Neuronal stem cell (in vitro differentiated cells): Measurements from ENCODE around the gene ISCU.

Experiments
- DNase-seq: peaks from one replicate; pipeline ENCODE4 v3.0.0-alpha.2; 2013; ENCODE audit warnings: low spot score
- H2AFZ ChIP-seq: one replicate; pipeline ENCODE4 v1.6.1; 2013; ENCODE audit warnings: mild to moderate bottlenecking, low read length, inconsistent platforms
- H2AK5ac ChIP-seq: 2 replicates; pipeline ENCODE4 v1.6.1; 2013; ENCODE audit warnings: low read depth, mild to moderate bottlenecking, inconsistent platforms, low read length, moderate library complexity, mixed read lengths
- H2BK120ac ChIP-seq: 2 replicates; pipeline ENCODE4 v1.6.1; 2013; ENCODE audit warnings: low read depth, mild to moderate bottlenecking, inconsistent platforms, low read length, moderate library complexity, mixed read lengths
- H2BK12ac ChIP-seq: one replicate; pipeline ENCODE4 v1.6.1; 2013; ENCODE audit warnings: low read length, inconsistent platforms
- H2BK15ac ChIP-seq: 2 replicates; pipeline ENCODE4 v1.6.1; 2013; ENCODE audit warnings: mild to moderate bottlenecking, low read length, inconsistent platforms, mixed read lengths
- H2BK5ac ChIP-seq: one replicate; pipeline ENCODE4 v1.6.1; 2013; ENCODE audit warnings: inconsistent platforms, mild to moderate bottlenecking, low read length, moderate library complexity
- H3K14ac ChIP-seq: one replicate; pipeline ENCODE4 v1.6.1; 2013; ENCODE audit warnings: low read length, inconsistent platforms
- H3K18ac ChIP-seq: 2 replicates; pipeline ENCODE4 v1.6.1; 2013; ENCODE audit warnings: low read length, inconsistent platforms
- H3K23ac ChIP-seq: 2 replicates; pipeline ENCODE4 v1.6.1; 2013; ENCODE audit warnings: low read depth, mild to moderate bottlenecking, mixed read lengths, low read length, inconsistent platforms; ENCODE audit not compliant: poor library complexity
- H3K27ac ChIP-seq: replicated peaks from 3 replicates; pipeline ENCODE4 v1.5.1; 2013; ENCODE audit warnings: low read length, inconsistent platforms
- H3K27me3 ChIP-seq, 3 experiments: 2 replicates each; pipeline ENCODE4 v1.6.1; 2013; ENCODE audit warnings: low read length in 3 of 3, mild to moderate bottlenecking in 2 of 3, inconsistent platforms in 1 of 3, low read depth in 1 of 3, mixed read lengths in 1 of 3, moderate library complexity in 1 of 3; ENCODE audit not compliant: control insufficient read depth in 3 of 3, insufficient read depth in 3 of 3
- H3K36me3 ChIP-seq, 2 donors: replicated peaks in 1 of 2; 2 replicates each; pipeline ENCODE4 v1.6.1; 2013; ENCODE audit warnings: low read length in 2 of 2; ENCODE audit not compliant: control insufficient read depth in 2 of 2, insufficient read depth in 2 of 2
- H3K4ac ChIP-seq: 2 replicates; pipeline ENCODE4 v1.6.1; 2013; ENCODE audit warnings: inconsistent platforms, mild to moderate bottlenecking, low read length, moderate library complexity
- H3K4me1 ChIP-seq, 2 donors: 1 replicate in 1 of 2; 2 replicates in 1 of 2; pipeline ENCODE4 v1.6.1; 2013; ENCODE audit warnings: low read length in 2 of 2, low read depth in 1 of 2; ENCODE audit not compliant: control insufficient read depth in 2 of 2, insufficient read depth in 1 of 2
- H3K4me2 ChIP-seq: one replicate; pipeline ENCODE4 v1.6.1; 2013; ENCODE audit warnings: mild to moderate bottlenecking, low read length, inconsistent platforms; ENCODE audit not compliant: insufficient read depth, poor library complexity, severe bottlenecking
- H3K4me3 ChIP-seq, 2 donors: 2 replicates each; pipeline ENCODE4 v1.5.1; 2013; ENCODE audit warnings: low read length in 2 of 2, mild to moderate bottlenecking in 2 of 2, inconsistent platforms in 1 of 2, moderate library complexity in 1 of 2
- H3K79me1 ChIP-seq: one replicate; pipeline ENCODE4 v1.6.1; 2013; ENCODE audit warnings: low read depth, mild to moderate bottlenecking, inconsistent platforms, low read length, moderate library complexity
- H3K9ac ChIP-seq: one replicate; pipeline ENCODE4 v1.6.1; 2013; ENCODE audit warnings: mild to moderate bottlenecking, low read depth, low read length, inconsistent platforms; ENCODE audit not compliant: poor library complexity
- H3K9me3 ChIP-seq, 2 donors: replicated peaks in 1 of 2; 2 replicates each; pipeline versions ENCODE3 to v1.6.1; 2013; ENCODE audit warnings: low read length in 2 of 2, mild to moderate bottlenecking in 2 of 2, inconsistent platforms in 1 of 2, low read depth in 1 of 2, mixed read lengths in 1 of 2, moderate library complexity in 1 of 2; ENCODE audit not compliant: control insufficient read depth in 2 of 2, insufficient read depth in 1 of 2
- H4K8ac ChIP-seq: one replicate; pipeline ENCODE4 v1.6.1; 2013; ENCODE audit warnings: low read depth, mild to moderate bottlenecking, inconsistent platforms, low read length, moderate library complexity
- H4K91ac ChIP-seq: one replicate; pipeline ENCODE4 v1.6.1; 2013; ENCODE audit warnings: low read length, low read depth, mild to moderate bottlenecking, inconsistent platforms; ENCODE audit not compliant: poor library complexity
- WGBS, 2 donors: extraction: QIAGEN DNeasy Blood & Tissue Kit; methylation state at CpG; one replicate each; pipeline ENCODE4 v1.1.7; 2013; ENCODE audit warnings: missing lambda C conversion rate in 2 of 2, mixed read lengths in 1 of 2; ENCODE audit not compliant: insufficient read length in 2 of 2, insufficient replicate concordance in 1 of 2; ENCODE audit errors: extremely low coverage in 2 of 2; 5-methylcytosine and 5-hydroxymethylcytosine counted together

ISCU gene

DNA sequence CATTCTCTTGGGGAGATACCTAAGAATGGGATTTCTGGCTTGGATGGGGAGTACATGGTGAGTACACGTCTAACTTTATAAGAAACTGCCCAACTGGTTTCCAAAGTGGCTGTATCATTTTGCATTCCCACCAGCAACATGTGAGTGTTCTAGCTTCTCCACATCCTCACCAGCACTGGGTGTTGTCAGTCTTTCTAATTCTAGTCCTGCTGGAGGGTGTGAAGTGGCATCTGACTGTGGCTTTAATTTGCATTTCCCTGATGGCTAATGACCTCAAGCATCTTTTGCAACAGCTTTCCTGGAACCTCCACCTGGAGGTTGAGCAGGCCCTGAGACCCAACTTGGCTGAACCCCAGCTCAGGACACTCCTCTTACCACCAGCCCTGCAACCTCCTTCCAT lies 53.5 kb downstream of the ISCU start:
- no peaks in the 10 kb centered on the region for H3K79me1 ChIP-seq
- H3K27me3 ChIP-seq: peaks cover 0 to 7% (median 0%) of the 10 kb centered on the region in 3 experiments
- no peak overlapping the region for H4K8ac ChIP-seq
- H2BK5ac ChIP-seq: no peak overlapping the region
- H3K4me2 ChIP-seq: no peak overlapping the region
- DNase-seq: no peak
- H3K36me3 ChIP-seq: no peaks in the 10 kb centered on the region
- no peak overlapping the region for H4K91ac ChIP-seq
- H3K27ac ChIP-seq: no peak overlapping the region
- H2BK12ac ChIP-seq: no peak overlapping the region
- WGBS, 2 donors: no CpG with 5 or more reads among the region's 1 CpG
- no peak overlapping the region for H2AFZ ChIP-seq
- no peak overlapping the region for H3K23ac ChIP-seq
- no peak overlapping the region for H3K4ac ChIP-seq
- no peak overlapping the region for H3K9ac ChIP-seq
- H3K18ac ChIP-seq: no peak overlapping the region
- peaks cover 0 to 4% of the 10 kb centered on the region in 2 donors for H3K9me3 ChIP-seq
- no peak overlapping the region for H3K14ac ChIP-seq
- H2AK5ac ChIP-seq: no peak overlapping the region
- peaks cover 5 to 8% of the 10 kb centered on the region in 2 donors for H3K4me1 ChIP-seq
- H2BK15ac ChIP-seq: no peak overlapping the region
- no peak overlapping the region for H3K4me3 ChIP-seq
- H2BK120ac ChIP-seq: no peak overlapping the region

DNA sequence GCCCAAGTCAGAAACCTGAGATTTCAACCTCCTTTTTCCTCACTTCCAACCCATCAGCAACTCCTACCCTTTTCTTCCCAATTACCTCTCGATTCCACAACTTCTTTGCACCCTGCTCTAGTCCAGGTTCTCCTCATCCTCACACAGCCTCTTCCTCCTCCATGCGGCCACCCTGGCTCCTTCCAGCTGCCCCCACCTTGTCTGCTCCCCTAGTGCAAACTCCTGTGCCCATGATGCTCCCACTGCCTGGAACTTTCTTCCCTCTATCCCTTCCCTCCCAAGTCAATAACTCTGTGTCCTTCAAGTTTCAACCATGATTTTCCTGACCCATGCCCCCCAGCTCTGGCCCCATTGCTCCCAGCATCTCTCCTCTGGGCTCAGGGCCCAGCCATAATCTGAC lies 54.0 kb downstream of the ISCU start:
- H2BK12ac ChIP-seq: no peak overlapping the region
- H3K27me3 ChIP-seq: peaks cover 0 to 2% (median 0%) of the 10 kb centered on the region in 3 experiments
- H3K18ac ChIP-seq: no peak overlapping the region
- no peak overlapping the region for H3K27ac ChIP-seq
- peaks cover 0 to 4% of the 10 kb centered on the region in 2 donors for H3K9me3 ChIP-seq
- no peak overlapping the region for H2BK120ac ChIP-seq
- peaks cover 5 to 8% of the 10 kb centered on the region in 2 donors for H3K4me1 ChIP-seq
- peak overlapping the region in 1 of 2 donors; percentile 9 for H3K4me3 ChIP-seq
- peak overlapping the region; percentile 10 for H2BK15ac ChIP-seq
- no peak overlapping the region for H3K4me2 ChIP-seq
- DNase-seq: no peak
- no peak overlapping the region for H3K23ac ChIP-seq
- no peak overlapping the region for H4K91ac ChIP-seq
- no peak overlapping the region for H3K4ac ChIP-seq
- H3K79me1 ChIP-seq: no peaks in the 10 kb centered on the region
- H2BK5ac ChIP-seq: no peak overlapping the region
- no peak overlapping the region for H3K9ac ChIP-seq
- no peak overlapping the region for H2AFZ ChIP-seq
- WGBS, 2 donors: 100% methylated on average over 1 of the region's 2 CpGs
- H4K8ac ChIP-seq: no peak overlapping the region
- H3K14ac ChIP-seq: no peak overlapping the region
- H2AK5ac ChIP-seq: peak overlapping the region; percentile 70
- no peaks in the 10 kb centered on the region for H3K36me3 ChIP-seq

DNA sequence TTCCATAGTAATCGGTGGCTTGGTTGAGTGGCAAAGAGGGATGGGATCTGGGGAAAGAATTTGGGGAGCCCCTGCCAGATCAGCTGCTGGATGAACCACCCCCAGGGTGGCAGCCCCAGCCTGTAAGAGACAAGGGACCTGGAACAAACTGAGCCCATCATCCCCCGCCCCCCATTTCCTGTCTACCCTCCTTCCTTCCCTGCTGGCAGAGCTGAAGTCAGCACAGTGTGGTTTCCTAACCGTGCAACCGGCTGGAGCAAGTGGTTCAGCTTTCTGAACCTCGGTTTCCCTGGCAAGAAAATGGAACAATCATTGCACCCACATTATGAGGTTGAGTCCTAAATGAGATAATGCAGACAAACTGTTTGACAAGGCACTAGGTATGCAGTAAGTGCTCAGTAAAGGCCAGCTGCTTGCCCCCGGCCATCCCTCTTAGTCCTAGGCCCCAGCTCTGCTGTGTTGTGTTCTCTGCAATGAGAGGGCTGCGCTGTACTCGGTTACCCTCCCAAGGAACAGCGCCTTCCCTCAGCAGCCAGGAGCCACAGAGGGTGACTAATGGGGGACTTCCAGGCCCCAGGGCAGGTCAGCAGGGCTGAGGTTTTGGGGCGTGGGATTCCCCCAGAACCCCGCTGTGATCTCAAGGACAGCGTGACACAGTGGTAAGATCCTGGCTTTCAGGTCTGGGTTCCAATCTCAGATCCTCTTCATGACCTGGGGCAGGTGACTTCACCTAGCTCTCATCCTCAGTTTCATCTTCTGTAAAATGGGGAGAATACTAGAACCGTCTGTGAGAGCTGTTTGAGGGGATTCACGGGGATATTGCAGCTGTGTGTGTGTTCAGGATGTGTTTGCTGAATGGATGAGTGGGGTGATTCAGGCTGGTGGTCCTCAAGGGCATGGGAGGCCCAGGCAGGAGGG lies 54.8 kb downstream of the ISCU start:
- Histone ChIP-seq H3K4me1 (peaks cover 7 to 13% of the 10 kb centered on the region in 2 donors), H3K4me3 (no peak overlapping the region), H3K36me3 (no peaks in the 10 kb centered on the region), H2AFZ (no peak overlapping the region), H3K79me1 (no peaks in the 10 kb centered on the region), H2BK120ac (no peak overlapping the region), H2BK5ac (peak overlapping the region; percentile 20), H3K4me2 (no peak overlapping the region), H4K91ac (peak overlapping the region; percentile 83), H3K4ac (no peak overlapping the region), H3K14ac (no peak overlapping the region), H2BK12ac (peak overlapping the region; percentile 76), H3K23ac (no peak overlapping the region), H3K9ac (no peak overlapping the region), H3K27ac (no peak overlapping the region), H3K9me3 (peaks cover 0 to 4% of the 10 kb centered on the region in 2 donors), H2BK15ac (peak overlapping the region; percentile 88), H3K18ac (peak overlapping the region; percentile 61), H2AK5ac (peak overlapping the region; percentile 70), H3K27me3 (no peaks in the 10 kb centered on the region), H4K8ac (no peak overlapping the region)
- no peak for DNase-seq
- no CpG with 5 or more reads among the region's 14 CpGs for WGBS, 2 donors
